GM12874 (cell line): ENCODE measurements around the gene RERE.

Experiments used
- CTCF ChIP-seq: IDR thresholded peaks from 2 replicates; pipeline ENCODE4 v1.5.1; 2011; ENCODE audit warnings: low read depth, mild to moderate bottlenecking, control low read depth, low read length, moderate library complexity; ENCODE audit not compliant: insufficient read depth

Gene RERE

DNA sequence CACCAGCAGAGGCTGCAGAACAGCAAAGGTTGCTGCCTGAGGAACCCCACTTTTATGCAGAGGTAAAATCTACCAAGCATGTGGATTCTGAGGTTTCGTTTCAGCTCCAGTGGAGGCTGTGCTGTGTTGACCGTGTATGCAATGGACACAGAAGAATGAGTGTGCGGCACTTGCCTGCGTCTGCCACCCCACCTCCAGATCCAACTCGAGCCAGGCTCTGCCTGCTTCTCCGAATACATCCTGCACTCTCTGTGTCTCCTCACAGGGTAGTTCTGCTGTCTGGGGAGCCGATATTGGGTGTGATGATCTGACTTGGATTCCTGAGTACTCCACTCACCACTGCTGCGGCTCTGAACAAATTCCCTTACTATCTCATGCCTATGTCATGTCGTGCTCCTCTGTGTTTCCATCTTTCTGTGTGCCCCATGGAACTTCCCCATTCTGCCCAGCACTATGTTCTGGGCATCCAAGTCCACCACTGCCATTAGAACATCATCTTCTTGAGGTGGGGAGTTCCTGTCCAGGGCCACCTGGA, 369.8 kb downstream of the RERE start:
- TF ChIP-seq CTCF: no peak

DNA sequence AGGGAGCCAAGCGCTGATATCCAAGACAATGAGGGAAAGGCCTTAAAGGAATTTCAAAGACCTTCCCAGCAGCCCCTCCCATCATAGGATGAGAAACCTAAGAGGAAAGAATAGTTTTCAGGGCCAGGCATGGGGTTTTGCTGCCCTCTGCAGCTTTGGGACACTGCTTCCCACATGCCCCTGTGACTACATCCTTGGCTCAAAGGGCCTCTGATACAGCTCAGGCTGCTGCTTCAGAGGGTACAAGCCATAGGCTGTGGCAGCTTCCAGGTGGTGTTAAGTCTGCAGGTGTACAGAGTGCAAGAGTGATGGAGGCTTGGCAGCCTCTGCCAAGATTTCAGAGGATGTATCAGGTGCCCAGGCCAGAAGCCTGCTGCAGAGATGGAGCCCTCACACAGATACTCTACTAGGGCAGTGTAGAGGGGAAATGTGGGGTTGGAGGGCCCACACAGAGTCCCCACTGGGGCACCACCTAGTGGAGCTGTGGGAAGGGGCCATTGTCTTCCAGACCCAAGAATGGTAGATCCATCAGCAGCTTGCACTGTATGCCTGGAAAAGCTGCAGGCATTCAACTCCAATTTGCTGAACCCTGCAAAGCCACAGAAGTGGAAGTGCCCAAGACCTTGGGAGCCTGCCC, 373.8 kb downstream of the RERE start:
- 0 out of 2 replicates have a peak, but pooled peaks have one; percentile 23 for TF ChIP-seq CTCF

- TF ChIP-seq CTCF: no peak
Observed at GRCh38 chr1:8441426-8441825, 376.0 kb downstream of the RERE start.

DNA sequence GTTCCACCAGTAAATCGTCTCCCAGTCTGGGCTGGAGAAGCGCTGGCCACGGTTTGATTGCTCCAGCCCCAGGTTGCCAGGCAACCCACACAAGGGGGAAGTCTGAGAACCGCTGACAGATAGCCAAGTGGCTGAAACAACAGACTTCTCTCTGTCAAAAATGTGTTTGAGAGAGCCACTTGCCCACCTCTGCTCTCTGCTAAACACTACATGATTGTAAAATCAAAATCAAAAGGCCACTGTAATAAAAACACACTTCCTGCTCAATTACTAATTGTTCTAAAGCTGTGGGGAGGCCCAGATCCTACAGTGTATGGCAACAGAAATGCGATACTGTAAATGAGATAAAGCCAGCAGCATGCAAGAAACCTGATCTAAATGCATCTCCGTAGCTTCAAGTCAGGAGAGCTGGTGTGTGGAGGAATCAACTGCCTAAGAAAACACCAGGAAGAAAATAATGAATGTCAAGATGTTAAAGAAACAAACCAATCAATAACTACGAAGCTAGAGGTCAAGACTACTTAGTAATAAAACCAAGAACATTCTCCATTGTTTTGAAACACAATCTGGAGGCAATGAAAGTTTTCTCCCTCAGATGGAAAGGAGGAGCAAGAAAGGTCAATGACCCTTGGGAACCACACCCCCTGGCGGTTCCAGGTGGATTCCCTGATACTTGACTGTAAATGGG, 378.3 kb downstream of the RERE start:
- no peak for TF ChIP-seq CTCF

- no peak for TF ChIP-seq CTCF
Observed at GRCh38 chr1:8438489-8438888, 379.0 kb downstream of the RERE start.

GRCh38 chr1:8437347-8437746, 380.1 kb downstream of the RERE start:
- no peak for TF ChIP-seq CTCF

- no peak for TF ChIP-seq CTCF
Observed at GRCh38 chr1:8435569-8436071, 381.8 kb downstream of the RERE start.
